ENCODE results near the gene EPO.

Gene EPO

DNA sequence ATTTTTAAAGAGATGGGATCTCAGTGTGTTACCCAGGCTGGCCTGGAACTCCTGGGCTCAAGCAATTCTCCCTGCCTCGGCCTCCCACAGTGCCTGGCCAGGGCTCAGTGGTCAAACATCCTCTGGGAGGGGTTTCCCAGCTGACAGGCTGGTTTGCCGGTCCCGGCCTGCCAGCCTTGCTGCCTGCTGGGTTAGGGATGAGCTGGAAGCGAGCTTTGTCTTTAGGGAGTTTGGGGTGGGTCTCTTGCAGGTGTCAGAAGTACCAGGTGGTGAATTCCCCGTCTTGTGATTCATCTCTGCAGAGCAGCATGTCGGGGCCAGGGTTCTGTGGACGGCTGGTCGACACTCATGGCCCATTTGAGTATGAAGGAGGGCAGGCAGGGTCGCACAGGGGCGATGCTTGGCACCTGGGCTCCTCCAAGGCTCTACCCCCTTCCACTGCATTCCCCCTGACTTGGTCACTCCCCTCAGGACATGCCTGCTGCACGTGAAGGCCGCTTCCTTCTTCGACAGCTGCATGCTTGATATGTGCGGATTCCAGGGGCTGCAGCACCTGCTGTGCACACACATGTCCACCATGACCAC is 43.4 kb downstream of the EPO start:
- TF ChIP-seq POLR2A (IDR thresholded peaks at IDR 0.05; ENCODE audit: low read length) (no peak), GATA1 (IDR thresholded peaks at IDR 0.05; ENCODE audit: low read depth, low read length) (no peak)

DNA sequence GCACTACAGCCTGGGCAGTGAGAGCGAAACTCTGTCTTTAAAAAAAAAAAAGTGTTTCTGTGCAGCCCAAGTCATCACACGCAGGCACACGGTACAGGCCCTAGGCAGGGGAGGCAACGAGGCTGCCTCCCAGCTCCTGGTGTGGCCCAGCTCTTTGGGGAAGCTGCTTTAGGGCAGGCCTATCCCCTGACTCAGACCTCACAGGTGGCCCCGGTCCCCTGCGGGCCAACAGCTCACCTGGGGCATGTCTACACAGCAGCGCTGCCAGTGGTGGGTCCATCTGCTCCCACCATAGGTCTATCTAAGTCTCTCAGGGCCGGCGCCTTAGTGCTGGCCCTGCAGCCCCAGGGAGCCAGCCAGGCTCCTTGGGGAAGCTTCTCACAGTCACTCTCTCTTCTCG is 44.6 kb downstream of the EPO start:
- no peak for TF ChIP-seq GATA1 (IDR thresholded peaks at IDR 0.05; ENCODE audit: low read depth, low read length)
- TF ChIP-seq POLR2A (IDR thresholded peaks at IDR 0.05; ENCODE audit: low read length): no peak
- no peak for DNase-seq

More for the DNA sequence above, 43.4 kb downstream of the EPO start:
- DNase-seq: no peak

DNA sequence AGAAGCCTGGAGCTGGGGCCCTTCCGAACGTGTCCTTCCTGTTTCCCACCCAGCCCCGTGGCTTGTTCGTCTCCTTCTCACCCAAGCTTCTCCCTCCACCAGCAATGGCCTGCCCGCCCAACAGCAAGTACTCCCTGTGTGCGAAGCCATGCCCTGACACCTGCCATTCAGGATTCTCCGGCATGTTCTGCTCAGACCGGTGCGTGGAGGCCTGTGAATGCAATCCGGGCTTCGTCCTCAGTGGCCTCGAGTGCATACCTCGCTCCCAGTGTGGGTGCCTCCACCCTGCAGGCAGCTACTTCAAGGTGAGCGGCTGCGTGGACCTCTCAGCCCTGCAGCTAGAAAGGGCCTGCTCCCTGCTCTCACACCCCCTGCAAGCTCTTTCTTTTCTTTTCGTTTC is 45.0 kb downstream of the EPO start:
- no peak for TF ChIP-seq POLR2A (IDR thresholded peaks at IDR 0.05; ENCODE audit: low read length)
- TF ChIP-seq GATA1 (IDR thresholded peaks at IDR 0.05; ENCODE audit: low read depth, low read length): no peak
- no peak for DNase-seq

DNA sequence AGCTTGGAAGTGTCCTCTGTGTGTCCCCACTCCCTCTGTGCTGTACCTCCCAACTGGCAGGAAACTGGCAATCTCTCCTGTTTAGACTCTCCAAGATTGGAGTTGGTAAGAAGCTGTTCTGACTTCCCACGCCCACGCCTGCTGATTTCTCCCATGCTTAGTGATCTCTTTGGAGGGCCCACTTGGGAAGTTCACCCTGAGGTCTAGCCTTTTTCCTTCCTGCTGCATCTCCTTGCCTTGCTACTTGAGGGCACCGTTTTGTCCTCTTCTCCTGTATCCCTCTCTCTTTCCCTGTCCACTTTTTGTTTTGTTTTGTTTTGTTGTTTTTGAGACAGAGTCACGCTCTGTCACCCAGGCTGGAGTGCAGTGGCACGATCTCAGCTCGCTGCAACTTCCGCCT is 48.5 kb downstream of the EPO start:
- TF ChIP-seq POLR2A (IDR thresholded peaks at IDR 0.05; ENCODE audit: low read length) (no peak), GATA1 (IDR thresholded peaks at IDR 0.05; ENCODE audit: low read depth, low read length) (no peak)
- no peak for DNase-seq
